HG03378 (cell line): ENCODE results near the gene KANK3.
A peak's percentile ranks its signal among the peaks of the same experiment; 100 is the strongest.

Experiments
- ATAC-seq: cut with Tn5 transposase; IDR thresholded peaks from one replicate; pipeline ENCODE4 v1.9.1; 2021; ENCODE audit warnings: mild to moderate bottlenecking, moderate library complexity; ENCODE audit not compliant: unreplicated experiment

KANK3 gene

DNA sequence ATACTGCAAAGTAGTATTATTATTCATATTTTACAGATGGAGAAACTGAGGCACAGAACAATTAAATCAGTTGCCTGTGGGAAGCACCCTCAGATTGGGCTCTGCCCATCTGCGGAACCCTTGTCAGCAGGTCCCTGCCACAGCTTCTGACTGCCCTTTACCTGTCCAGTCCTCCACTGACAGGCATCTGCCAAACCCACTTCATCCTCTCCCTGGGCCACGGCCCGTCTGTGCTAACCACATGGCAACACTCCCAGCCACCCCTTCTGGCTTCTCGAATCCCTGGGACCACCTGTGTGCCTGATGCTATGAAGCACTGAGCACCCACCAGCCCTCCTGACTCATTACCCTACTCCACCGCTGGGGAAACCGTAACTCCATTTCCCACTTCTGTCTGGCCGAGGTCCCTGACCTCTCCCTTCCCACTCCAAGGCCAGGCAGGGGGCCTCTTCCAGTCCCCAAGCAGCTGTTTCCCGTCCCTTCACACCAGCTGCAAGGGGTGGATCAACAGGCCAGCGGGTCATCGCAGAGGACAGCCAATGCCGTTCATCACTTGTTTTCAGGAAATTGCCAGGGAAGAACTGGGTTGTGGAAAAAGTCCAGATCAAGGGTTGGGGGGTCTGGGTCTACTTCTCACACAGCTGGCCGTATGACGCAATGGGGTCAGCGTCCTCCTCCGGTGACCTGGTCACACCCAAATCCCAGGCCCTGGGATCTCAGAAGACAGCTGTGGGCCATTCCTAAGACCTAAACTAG, 2.5 kb downstream of the KANK3 start:
- no peak for ATAC-seq

DNA sequence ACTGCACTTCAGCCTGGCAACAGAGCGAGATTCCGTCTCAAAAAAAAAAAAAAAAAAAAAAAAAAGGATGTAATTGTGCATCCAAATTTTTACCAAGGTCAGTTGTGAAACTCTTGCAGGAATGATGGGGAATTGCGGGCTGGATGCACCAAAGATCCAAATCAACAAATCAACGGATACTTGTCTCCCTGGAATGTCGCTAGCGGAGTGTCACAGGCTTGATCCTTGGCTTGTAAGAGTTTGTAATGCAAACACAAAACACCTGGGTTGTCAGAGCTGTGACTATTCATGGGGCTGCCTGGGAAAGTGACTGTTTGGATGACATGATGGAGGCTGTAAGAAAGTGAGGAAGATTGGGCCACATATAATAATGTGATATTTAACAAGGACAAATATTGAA, 4.2 kb downstream of the KANK3 start:
- ATAC-seq = no peak

DNA sequence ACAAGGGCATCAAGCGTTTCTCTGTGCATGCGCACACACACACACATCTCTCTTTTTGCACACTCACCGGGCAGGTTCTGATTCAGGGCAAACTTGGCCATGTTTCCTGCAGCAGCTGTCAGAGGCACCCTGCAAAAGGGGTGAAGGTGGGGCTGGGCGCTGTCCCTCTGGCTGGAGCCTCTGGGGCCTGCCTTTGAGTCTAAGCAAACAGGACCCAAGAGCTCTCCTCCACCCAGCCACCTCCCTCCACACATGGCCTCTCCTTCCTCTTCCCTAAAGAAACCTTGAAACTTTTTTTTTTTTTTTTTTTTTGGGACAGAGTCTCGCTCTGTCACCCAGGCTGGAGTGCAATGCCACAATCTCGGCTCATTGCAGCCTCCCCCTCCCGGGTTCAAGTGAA, 5.3 kb downstream of the KANK3 start:
- no peak for ATAC-seq

DNA sequence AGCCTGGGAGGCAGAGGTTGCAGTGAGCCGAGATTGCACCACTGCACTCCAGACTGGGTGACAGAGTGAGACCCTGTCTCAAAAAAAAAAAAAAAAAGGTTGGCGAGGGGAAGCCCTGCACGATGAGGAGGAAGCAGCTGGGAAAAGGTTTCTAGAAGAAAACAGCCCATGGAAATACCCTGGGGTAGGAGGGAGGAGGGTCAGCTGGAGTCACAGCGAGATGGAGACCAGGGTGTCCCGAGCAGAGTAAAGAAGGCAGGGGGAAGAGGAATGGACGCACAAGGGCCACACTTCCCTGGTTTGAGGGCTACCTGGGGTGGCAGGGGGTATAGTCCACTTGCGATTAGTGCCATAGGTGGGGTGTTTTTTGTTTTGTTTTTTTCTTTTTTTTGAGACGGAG, 6.4 kb downstream of the KANK3 start:
- no peak for ATAC-seq

DNA sequence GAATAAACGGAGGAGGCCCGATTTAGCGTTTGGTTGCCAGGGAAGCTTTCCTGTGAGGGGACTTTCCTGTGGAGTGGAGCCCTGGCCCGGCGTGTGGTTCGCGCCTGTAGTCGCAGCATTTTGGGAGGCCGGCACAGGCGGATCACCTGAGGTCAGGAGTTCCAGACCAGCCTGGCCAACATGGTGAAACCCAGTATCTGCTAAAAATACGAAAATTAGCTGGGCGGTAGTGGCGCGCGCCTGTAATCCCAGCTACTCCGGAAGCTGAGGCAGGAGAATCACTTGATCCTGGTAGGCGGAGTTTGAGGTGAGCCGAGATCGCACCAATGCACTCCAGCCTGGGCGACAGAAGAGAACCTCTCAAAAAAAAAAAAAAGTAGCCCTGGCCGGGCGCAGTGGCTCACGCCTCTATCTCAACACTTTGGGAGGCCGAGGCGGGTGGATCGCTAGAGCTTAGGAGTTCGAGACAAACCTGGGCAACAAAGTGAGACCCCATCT, 6.9 kb downstream of the KANK3 start:
- no peak for ATAC-seq

DNA sequence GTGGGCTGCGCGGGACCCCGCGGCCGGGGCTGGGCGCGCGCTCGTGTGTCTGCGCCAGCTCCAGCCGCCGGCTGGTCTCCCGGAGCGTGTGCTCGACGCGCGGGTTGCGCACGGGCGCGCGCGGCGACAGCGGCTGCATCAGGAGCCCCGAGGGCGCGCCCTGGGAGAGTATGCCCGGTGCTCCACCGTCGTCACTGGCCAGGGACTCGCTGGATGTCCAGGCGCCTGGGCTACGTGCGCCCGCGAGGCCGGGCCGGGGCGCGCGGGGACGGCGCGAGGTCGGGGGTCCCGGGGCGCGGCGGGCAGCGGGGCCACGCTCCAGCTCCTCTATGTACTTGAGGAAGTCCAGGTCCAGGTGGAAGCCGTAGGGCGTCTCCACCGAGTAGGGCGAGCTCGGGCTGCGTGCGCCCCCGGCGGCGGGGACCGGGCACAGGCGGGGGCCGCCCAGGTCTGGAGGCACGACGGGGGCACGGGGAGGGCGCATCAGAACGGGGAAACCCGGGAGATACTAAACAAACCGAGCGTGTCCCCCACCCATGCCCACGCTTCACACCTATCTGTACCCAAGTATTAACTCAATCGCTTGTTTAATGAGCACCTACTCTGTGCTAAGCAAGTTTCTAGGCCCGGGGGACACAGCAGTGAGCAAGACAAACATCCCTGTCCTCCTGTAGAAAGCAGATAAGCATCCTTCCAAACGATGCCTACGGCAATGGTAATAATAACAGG, 7.6 kb downstream of the KANK3 start:
- no peak for ATAC-seq

DNA sequence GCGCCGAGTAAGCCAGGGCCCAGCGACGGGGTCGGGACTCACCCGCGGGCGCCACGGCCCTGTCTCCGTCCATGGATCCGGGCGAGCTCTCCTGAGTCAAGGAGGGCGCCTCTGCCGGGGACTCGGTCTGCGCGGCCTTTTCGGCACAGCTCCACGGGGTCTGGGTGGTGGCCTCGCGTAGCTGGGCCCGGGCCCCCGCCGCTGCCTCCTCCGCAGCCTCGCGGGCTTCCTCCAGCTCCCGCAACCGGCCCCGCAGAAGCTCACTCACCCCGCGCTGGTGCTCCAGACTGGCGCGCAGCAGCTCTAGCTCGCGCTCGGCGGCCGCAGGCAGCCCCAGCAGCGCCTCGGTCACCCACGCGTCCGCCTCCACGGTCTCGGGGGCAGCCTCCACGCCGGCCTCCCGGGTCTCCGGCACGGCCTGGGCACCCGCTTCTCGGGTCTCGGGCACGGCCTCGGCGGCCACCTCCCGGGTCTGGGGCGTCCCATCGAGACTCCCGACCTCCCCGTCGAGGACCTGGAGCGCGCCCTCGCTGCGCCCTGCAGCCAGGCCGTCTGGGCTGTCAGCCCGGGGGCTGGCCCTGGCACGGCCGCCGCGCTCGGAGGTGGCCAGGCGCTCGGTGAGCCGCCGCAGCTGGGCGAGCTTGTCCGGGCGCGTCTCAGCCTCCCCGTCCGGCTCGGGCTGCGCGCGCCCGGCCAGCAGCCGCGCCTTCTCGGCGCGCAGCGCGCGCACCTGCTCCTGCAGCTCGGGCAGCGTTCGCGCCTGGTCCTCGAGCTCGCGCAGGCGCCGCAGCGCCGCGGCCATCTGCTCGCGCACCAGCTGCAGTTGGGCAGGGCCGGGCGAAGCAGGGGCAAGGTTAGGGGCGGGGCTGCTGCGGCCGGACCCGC, 8.4 kb downstream of the KANK3 start:
- ATAC-seq = no peak

DNA sequence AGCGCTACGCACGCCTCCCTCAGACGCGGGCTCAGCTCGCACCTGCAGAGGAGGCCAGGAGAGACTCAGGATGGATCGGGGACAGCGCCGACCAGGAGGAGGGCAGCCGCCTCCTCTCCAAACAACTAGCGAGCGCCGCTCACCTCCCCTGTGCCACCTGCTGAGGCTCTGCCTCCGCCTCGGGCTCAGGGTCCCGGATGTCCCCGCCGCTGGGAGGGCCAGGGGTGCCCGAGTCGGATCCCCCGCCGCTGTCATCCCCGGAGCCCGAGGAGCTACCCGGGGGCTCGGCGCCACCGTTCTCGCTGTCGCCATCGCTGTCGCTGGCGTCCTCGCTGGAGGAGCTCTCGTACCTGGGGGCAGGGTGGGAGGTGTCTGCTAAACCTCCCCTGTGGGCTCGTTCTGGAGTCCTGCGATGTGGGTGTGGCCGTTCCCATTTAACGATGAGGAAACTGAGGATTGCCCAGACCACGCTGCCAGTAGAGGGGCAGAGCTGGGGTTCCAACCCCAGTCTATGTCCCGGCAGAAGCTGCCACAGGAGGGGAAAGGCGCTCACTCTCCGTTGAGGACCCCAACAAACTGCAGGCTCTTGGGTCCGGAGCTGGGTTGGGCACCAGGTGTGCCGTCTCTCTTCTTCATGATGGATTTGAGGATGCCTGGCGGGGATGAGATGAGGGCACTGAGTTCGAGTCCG, 9.2 kb downstream of the KANK3 start:
- ATAC-seq = no peak

DNA sequence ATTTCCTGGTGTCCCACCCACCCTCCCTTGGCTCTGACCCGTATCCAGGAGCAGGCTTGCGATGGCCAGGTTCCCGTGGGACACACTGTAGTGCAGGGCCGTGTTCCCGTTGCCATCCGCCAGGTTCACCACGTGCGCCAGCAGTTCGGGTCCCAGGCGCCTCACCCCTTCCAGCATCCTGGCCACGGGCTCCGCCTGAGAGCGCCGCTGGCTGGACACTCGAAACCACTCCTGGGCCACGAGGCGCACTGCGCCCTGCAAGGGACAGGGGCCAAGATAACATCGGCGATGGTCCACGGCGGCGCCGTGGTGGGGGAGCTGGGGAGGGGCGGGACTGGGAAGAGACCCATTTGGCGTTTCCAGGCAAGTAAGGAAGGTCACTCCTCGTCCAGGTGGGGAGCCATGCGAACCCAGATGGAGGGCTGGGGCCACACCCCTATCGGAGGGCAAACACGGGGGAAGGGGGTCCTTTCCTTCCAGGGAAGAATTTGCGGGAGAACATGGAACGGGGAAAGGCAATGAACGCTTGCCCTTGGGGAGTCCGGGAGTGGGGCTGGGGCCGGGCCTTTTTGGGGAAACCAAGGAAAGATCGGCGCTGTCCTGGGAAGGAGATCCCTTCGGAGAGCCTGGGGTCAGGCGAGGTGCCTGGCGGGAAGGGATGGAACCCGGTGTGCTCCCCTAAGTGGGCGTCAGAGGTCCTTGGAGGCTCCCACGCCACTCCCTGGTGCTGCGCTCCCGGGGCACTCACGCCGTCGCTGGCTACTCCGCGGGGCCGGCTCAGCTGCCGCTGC, 9.9 kb downstream of the KANK3 start:
- no peak for ATAC-seq

DNA sequence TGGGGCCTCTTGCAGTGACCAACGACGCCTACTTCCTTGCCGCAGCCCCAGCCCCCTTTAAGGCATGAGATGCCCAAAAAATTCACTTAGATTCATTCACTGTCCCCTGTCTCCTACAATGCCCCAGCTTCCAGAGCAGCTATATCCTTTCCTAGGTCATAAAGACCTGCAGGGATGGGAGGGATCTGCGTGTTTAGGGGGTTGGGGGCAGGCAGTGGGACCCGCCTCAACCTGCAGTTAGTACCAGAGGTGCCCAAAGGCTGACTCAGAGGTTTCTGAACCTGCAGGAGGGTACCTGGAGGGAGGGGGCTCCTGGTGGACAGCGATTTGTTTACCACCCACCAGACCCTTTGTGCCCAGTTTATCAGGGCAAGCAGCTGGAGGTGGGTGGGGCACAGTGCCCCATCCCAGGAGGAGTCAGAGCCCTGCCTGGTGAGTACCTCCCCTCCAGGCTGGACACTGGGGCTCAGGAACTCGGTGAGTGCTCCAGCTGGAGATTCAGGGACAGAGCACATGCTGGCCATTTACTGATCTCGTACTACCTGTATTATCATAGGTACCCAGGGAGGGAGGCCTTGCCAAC, 11.7 kb downstream of the KANK3 start:
- ATAC-seq = no peak

DNA sequence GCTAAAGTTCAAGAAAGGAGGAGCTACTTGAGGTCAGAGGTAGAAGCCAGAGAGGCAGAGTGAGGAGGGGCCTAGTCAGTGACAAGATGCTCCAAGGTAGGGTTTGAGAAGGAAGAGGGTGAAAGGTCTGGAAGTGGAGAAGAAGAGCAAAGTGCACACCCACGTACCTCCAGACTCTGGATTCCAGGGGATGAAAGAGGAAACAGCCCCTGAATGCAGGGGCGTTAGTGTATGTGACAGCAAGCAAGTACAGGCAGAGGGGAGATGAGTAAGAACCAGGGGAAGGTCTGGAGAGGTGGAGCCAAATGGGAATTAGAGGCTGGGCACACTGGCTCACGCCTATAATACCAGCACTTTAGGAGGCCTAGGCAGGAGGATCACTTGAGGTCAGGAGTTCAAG, 13.1 kb downstream of the KANK3 start:
- ATAC-seq = no peak

DNA sequence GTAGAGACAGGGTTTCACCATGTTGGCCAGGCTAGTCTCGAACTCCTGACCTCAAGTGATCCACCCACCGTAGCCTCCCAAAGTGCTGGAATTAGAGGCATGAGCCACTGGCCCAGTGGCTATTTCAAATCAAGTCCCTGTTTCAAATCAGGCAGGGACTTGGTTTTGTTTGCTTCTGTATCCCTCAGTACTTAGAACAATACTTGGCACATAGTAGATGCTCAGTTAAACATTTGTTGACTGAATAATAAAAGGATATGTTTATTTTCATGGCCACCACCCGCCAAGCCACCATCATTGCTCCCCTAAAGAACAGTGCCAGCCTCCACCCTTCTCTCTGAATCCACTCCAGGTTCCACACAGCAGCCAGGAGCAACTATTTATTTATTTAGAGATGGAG, 17.6 kb downstream of the KANK3 start:
- no peak for ATAC-seq

DNA sequence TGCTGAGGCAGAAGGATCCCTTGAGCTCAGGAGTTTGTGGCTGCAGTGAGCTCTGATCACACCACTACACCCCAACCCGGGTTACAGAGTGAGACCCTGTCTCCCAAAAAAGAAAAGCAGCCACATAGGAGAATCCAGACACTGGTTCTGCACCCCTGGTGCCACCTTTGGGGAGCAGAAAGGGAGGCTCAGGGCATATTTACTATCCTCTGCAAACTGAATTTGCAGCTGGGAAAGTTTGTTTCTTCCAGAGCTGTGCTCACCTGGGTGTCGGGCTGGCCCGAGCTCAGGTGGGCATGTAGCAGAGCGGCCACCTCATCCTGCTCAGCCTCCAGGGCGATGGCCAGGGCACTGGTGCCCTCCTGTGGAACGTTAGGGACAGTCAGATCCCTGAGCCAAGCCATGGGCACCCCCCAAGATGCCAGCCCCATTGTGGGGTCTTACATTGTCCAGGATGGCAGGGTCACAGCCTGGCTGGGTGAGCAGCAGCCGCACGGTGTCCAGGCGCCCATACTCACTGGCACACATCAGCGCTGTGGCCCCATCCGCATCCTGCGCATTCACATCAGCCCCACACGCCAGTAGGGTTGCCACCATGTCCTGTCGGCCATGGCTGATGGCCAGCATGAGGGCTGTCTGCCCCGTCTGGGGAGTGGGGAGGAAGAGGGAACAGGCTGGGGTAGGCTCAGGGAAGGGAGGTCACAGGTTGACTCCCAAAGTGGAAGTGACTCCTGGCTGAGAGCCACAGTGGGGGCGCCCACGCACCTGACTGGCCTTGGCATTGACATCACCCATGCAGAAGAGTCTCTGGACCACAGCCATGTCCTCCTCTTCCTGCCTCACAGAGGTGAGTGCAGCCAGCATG, 18.6 kb downstream of the KANK3 start:
- no peak for ATAC-seq

DNA sequence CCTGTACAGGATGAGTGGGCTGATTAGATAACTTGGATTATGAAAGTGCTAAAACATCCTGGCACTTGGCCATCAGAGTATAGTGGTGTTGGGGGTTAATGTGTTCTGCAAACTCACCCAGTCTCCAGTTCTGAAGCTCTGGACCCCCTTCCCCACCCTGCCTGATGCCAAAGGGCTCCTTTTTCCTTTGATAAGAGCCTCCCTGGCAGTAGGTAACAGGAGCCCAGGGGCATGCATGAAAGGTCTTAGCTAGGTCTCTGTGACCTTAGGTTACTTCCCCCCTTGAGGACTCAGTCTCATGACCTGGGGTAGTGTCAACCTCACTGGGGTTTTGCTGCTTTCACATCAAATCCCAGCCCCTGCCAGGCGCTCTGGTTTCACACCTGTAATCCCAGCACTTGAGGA, 19.3 kb downstream of the KANK3 start:
- no peak for ATAC-seq

DNA sequence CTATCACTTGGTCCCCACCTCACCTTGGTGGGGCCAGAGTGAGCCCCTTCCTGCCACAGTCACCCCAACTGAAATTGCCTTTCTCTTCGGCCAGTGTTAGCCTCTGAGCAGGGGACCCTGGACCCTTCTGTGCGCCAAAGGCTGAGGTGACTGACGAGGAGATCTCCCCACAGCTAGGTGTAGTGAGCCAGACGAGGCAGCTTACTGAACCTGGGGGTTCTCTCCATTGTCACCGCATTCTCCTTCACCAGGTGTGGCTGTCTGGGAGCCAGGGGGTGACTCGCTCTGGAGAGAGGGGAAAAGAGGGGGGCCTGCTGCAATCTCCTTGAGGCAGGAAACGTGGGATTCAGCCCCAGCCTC, 20.4 kb downstream of the KANK3 start:
- ATAC-seq = no peak

DNA sequence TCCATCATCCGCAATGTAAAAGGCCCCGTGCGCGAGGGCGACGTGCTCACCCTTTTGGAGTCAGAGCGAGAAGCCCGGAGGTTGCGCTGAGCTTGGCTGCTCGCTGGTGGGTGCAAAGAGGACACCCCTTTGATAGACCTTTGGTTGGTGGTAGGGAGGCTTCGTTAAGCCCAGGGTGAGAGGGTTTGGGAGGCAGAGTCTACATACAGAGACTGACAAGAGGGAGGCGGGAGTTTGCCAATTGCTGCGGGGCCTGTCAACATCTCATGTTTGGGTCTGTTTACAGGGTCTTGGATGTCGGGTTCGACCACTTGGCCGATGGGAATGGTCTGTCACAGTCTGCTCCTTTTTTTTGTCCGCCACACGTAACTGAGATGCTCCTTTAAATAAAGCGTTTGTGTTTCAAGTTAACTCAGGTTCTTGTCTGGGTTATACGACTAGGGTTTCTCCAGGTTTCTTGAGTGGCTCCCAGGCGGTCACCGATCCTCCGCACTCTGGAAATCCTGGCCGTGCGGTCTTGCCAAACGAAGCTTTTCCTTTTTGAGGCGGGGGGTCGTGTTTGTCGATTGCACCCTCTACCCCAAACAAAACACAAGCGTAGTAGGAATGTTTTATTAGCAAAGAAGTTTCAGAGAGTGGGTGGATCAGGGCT, 20.9 kb downstream of the KANK3 start:
- ATAC-seq = no peak

DNA sequence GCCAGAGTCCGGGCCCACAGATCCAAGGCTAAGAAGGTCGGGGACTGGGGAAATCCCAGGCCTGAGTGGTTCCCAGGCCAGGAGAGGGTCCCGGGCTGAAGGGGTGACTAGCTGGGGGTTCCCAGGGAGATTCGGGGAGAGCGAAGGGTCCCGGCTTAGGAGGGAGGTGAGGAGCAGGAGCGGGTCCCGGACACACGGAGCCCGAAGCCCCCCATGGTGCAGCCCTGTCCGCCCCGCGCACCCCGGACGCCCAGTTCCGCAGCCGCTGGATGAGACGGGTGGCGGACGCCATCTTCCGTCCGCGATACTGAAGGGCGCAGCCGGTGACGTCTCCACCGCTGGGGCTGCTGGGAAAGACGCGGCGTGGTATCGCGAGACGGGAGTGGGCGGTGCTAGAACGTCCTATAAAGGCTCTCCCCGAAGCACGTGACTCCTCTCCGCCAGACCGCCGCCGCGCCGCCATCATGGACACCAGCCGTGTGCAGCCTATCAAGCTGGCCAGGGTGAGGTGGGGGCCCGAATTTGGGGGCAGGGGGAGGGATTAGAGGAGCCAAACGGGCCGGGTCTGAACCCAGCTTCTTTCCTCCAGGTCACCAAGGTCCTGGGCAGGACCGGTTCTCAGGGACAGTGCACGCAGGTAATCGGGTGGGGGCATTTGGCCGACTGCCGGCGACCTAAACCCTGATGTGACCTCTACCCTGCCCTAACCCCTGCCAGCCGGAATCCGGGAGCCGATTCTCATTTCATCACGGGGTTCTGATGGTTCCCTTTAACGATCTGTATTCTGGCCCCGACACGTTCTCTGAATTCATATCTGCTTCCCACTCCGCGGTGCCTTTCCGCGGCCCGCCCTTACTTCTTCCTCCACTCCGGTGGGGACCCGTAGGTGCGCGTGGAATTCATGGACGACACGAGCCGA, 21.7 kb downstream of the KANK3 start, which contains the start of the genes NDUFA7 and RPS28:
TSS of gene NDUFA7 (minus strand) at position 309 of the 919 bp plus-strand sequence. CDS start at position 292, 17 bp downstream.
TSS of gene RPS28 (plus strand) at position 430 of the 919 bp plus-strand sequence. CDS start at position 465, 35 bp downstream.
- peak; percentile 70 for ATAC-seq
